GM21367 (cell line): ENCODE data around the gene NDUFC2.
"Not testable (repeated sequence)": the region's sequence is repeated elsewhere in the genome, so short reads cannot be mapped to it uniquely, and the experiment has no call there.

Experiments used
- ATAC-seq: cut with Tn5 transposase; IDR thresholded peaks from one replicate; pipeline ENCODE4 v1.9.1; 2021; ENCODE audit not compliant: unreplicated experiment

NDUFC2 gene

DNA sequence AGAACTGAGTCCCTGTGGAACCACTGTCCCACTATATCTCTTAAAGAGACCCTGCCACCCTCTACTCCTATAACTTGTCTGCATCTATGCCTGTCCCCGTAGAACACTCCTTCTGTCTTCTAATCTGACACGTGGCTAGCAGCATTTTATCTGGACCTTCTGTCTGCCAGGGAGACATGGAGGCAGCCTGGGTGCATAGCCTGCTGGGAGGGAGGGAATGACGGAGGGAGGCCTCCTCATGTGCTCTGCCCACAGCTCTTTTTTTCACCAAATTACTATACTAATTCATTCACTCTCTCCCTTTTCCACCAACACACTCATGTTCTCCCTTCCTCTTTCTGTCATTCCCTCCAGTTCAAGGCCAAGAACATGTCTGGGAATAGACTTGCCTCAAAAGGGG lies 23.6 kb downstream of the NDUFC2 start:
- no peak for ATAC-seq

DNA sequence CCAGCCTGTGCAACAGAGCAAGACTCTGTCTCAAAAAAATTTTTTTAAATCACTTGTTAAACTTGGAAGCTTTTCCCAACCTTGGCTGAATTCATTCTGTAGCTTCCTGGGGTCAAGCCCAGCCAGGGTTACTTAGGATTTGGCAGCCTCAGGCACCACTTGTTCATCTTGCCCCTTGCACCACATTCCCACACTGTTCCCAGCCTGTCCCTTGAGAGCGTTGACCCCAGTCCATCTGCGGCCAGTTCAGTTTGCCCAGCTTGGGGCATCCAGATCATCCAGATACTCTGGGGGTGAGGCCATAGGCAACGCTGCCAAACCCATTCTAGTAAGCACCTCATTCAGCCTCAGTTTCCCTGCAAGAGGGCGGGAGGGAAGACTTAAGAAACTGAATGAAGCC lies 24.7 kb downstream of the NDUFC2 start:
- ATAC-seq, result no peak

- ATAC-seq, result no peak
Observed at GRCh38 chr11:78050964-78051831, 28.5 kb downstream of the NDUFC2 start.

- no peak for ATAC-seq
Observed at GRCh38 chr11:78049348-78049747, 30.3 kb downstream of the NDUFC2 start.

DNA sequence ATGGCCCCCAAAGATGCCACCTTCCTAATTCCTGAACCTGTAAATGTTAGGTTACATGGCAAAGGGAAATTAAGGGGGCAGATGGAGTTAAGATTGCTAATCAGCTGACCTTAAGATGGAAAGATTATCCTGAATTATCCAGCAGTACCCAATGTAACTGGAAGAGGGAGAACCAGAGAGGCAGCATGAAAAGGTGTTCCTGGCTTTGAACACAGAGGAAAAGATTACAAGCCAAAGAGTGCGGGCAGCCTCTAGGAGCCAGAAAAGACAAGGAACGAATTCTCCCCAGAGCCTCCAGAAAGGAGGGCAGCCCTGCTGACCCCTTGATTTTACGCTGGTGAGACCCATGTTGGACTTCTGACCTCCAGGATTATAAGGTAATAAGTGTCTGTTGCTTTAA lies 31.1 kb downstream of the NDUFC2 start:
- ATAC-seq, result no peak

- ATAC-seq, result no peak
Observed at GRCh38 chr11:78046486-78046854, 33.2 kb downstream of the NDUFC2 start.

DNA sequence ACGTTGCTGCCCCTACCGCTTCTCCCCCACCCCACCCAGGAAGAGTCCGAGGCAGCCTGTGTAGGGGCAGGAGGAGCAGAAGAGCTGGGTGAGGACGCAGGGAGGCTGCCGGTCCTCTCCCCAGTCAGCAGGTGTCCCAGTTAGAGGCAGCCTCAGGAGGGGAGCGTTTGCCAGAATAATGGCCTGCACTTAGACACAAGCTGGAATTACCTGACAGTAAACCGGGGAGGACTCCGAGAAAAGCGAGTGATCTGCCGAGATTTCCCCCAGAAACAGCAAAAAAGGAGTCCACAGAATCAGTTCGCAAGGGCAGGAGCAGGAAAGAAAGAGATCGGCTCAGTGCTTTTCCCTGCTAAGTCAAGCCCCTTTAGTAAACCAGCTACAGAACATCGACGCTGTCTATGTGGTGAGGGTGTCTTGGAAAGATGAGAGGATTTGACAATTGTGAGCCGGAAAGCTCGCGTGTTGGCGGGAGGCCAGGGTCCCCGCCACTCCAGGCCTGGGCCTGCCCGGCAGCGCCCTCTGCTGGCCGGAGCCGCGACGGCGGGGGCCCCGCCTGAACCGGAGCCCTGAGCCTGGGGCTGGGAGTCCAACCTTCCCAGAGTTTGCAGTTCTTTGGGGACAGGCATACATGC lies 33.7 kb downstream of the NDUFC2 start:
- ATAC-seq, result no peak

- no peak for ATAC-seq
Observed at GRCh38 chr11:78044706-78045105, 35.0 kb downstream of the NDUFC2 start.

DNA sequence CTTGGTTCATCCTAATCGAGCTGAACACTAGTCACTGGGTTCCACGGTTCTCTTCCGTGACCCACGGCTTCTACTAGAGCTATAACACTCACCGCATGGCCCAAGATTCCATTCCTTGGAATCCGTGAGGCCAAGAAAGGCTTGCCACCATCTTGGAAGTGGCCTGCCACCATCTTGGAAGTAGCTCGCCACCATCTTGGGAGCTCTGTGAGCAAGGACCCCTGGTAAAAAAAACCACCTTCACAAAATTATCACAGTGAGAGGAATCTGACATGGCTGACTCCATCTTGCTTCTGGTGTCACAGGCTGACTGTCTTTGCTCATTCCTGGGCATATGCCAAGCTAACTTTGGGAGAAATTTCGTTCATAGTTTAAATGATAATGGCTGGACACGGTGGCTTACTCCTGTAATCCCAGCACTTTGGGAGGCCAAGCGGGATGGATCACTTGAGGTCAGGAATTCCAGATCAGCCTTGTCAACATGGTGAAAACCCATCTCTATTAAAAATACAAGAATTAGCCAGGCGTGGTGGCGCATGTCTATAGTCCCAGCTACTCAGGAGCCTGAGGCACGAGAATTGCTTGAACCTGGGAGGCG lies 37.7 kb downstream of the NDUFC2 start:
- ATAC-seq, result no peak

DNA sequence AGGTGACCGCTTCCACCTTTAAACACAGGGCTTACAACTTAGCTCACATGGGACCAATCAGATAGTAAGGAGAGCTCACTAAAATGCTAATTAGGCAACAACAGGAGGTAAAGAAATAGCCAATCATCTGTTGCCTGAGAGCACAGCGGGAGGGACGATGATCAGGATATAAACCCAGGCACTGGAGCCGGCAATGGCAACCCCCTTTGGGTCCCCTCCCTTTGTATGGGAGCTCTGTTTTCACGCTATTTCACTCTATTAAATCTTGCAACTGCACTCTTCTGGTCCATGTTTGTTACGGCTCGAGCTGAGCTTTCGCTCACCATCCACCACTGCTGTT lies 38.3 kb downstream of the NDUFC2 start:
- ATAC-seq, result not testable (repeated sequence)

GRCh38 chr11:78040691-78041379 lies 38.8 kb downstream of the NDUFC2 start:
- no peak for ATAC-seq

GRCh38 chr11:78039919-78040671 lies 39.6 kb downstream of the NDUFC2 start:
- ATAC-seq, result peak; percentile 55

DNA sequence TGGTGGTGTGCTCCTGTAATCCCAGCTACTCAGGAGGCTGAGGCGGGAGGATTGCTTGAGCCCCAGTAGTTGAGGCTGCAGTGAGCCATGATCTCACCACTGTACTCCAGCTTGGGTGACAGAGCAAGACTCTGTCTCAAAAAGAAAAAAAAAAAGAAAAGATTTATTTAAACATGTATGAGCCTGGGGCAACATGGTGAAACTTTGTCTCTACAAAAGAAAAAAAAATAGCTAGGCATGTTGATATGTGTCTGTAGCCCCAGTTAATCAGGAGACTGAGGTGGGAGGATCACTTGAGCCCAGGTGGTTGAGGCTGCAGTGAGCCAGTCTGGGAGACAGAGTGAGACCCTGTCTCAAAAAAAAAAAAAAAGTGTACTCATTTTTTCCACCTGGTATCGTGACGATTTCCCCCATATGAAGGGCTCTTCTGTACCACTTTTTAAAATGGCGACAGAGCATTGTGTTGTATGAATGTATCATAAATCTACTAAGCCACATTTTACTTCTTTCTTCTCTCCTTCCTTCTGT lies 40.2 kb downstream of the NDUFC2 start:
- ATAC-seq, result no peak

- no peak for ATAC-seq
Observed at GRCh38 chr11:78038697-78039313, 40.9 kb downstream of the NDUFC2 start.

- ATAC-seq, result no peak
Observed at GRCh38 chr11:78037825-78038620, 41.6 kb downstream of the NDUFC2 start.

- ATAC-seq, result no peak
Observed at GRCh38 chr11:78037056-78037455, 42.6 kb downstream of the NDUFC2 start.

- ATAC-seq, result no peak
Observed at GRCh38 chr11:78036313-78036712, 43.3 kb downstream of the NDUFC2 start.

- ATAC-seq, result no peak
Observed at GRCh38 chr11:78034623-78035022, 45.0 kb downstream of the NDUFC2 start.

- ATAC-seq, result no peak
Observed at GRCh38 chr11:78033040-78033439, 46.6 kb downstream of the NDUFC2 start.
